HG02973 (cell line): ENCODE results near the gene FBXL16.

Source experiments
- ATAC-seq: cut with Tn5 transposase; IDR thresholded peaks from one replicate; pipeline ENCODE4 v1.9.1; 2021; ENCODE audit warnings: moderate library complexity; ENCODE audit not compliant: unreplicated experiment

Gene FBXL16

GRCh38 chr16:735982-736453, 30.4 kb upstream of the FBXL16 start:
- no peak for ATAC-seq

- ATAC-seq, result no peak
Measured at GRCh38 chr16:734981-735881, 29.6 kb upstream of the FBXL16 start.

- ATAC-seq, result no peak
Measured at GRCh38 chr16:734208-734980, 28.8 kb upstream of the FBXL16 start.

GRCh38 chr16:733382-734207, 28.0 kb upstream of the FBXL16 start:
- no peak for ATAC-seq

GRCh38 chr16:732936-733335, 27.3 kb upstream of the FBXL16 start:
- no peak for ATAC-seq

- ATAC-seq, result no peak
Measured at GRCh38 chr16:732332-732731, 26.7 kb upstream of the FBXL16 start.

- ATAC-seq, result no peak
Measured at GRCh38 chr16:730666-731509, 25.3 kb upstream of the FBXL16 start.

- ATAC-seq, result no peak
Measured at GRCh38 chr16:729768-730665, 24.4 kb upstream of the FBXL16 start.

- ATAC-seq, result no peak
Measured at GRCh38 chr16:728890-729744, 23.5 kb upstream of the FBXL16 start.

GRCh38 chr16:728131-728889, 22.7 kb upstream of the FBXL16 start:
- ATAC-seq, result no peak

- no peak for ATAC-seq
Measured at GRCh38 chr16:727291-727977, 21.8 kb upstream of the FBXL16 start.

- no peak for ATAC-seq
Measured at GRCh38 chr16:726438-727290, 21.1 kb upstream of the FBXL16 start, which contains the start of the genes CCDC78 and HAGHL. Gene CCDC78 (minus strand): TSS chr16:726443. CDS start chr16:726367, 76 bp downstream. Gene HAGHL (plus strand): TSS chr16:727106. CDS start chr16:727510, 404 bp downstream.

GRCh38 chr16:726188-726437, 20.5 kb upstream of the FBXL16 start:
- no peak for ATAC-seq

GRCh38 chr16:725463-726187, 20.0 kb upstream of the FBXL16 start:
- no peak for ATAC-seq

GRCh38 chr16:725041-725376, 19.4 kb upstream of the FBXL16 start:
- no peak for ATAC-seq
